Urinary bladder (tissue), 4 donors: ENCODE results near the gene FRMD3. TPM values are rescaled to one million over a fixed set of nuclear protein-coding genes. Genes with fewer than 3 reads are reported as not detected.

Source experiments
- DNase-seq: peaks from one replicate; pipeline ENCODE4 v3.0.0-alpha.2; 2015; ENCODE audit errors: extremely low spot score
- H3K27ac ChIP-seq: one replicate; pipeline ENCODE4 v1.5.1; 2013; ENCODE audit warnings: low read depth, mild to moderate bottlenecking, moderate library complexity
- H3K36me3 ChIP-seq: one replicate; pipeline ENCODE4 v1.6.1; 2013; ENCODE audit warnings: mild to moderate bottlenecking, moderate library complexity; ENCODE audit not compliant: insufficient read depth
- H3K4me1 ChIP-seq: one replicate; pipeline ENCODE4 v1.6.1; 2013; ENCODE audit warnings: mild to moderate bottlenecking, moderate library complexity; ENCODE audit not compliant: insufficient read depth
- H3K4me3 ChIP-seq: one replicate; pipeline ENCODE4 v1.5.1; 2013; ENCODE audit warnings: low read depth, low read length
- WGBS: extraction: QIAGEN DNeasy Blood & Tissue Kit; methylation state at CpG from one replicate; pipeline ENCODE4 v1.1.7; 2013; 5-methylcytosine and 5-hydroxymethylcytosine counted together
- polyA plus RNA-seq: library from polyadenylated mRNA; stranded (reverse); fragments of 200-250 nt; gene quantifications from one replicate; pipeline ENCODE4 v1.2.3, GENCODE V29; 2013
- total RNA-seq: library from RNA; depleted of rRNA; stranded (reverse); fragments of >200 nt; gene quantifications from one replicate; pipeline ENCODE4 v1.2.3, GENCODE V29; 2014
- donor health status: healthy with polysubstance abuse.
- donor health status: healthy.

The FRMD3 gene
- total and polyA plus RNA-seq, 2 donors: 4.8 to 10.8 TPM

DNA sequence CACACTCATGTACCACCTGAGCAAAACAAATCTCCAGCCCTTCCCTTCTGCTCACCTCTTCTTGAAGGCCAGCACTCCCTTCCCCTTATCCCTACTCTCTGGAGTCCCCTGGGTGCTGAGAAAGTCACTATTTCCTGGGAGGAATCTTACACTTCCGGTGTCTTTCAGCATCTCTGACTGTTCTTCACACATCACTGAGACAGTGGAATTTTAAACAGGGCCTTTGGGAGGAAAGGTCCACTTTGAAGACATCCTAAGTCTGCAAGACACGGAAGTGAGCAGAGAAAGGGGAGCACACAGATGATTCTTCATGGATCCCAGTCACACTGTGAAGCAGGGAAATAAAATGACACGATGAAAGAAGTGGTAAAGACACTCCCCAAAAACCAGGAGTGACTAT lies 25.6 kb downstream of the FRMD3 start:
- WGBS: 81% methylated on average over 3 of the region's 3 CpGs
- H3K4me3 ChIP-seq: no peak overlapping the region
- no peaks in the 10 kb centered on the region for H3K4me1 ChIP-seq
- H3K27ac ChIP-seq: no peak overlapping the region
- no peaks in the 10 kb centered on the region for H3K36me3 ChIP-seq
- DNase-seq: no peak

DNA sequence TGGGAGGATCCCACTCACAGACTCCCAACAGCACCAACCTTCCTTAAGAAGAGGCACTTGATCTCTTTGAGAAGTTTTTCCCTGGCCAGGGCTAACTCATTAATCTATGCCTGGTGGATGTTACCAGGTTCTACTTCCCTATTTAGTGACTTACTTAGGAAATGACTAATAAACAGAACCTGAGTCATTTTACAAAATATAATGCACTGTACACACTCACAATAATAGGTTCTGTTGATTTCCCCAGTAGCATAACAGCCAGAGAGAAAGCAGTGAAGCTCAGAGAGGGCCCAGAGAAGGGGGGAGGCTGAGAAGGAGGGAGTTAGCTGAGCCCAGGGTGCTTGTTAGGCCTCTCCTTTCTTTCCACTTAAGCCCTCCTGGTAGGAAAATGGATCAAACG lies 27.1 kb downstream of the FRMD3 start:
- Histone ChIP-seq H3K4me3 (no peak overlapping the region), H3K27ac (no peak overlapping the region), H3K36me3 (no peaks in the 10 kb centered on the region), H3K4me1 (no peaks in the 10 kb centered on the region)
- DNase-seq: no peak
- WGBS: 67% methylated on average over 1 of the region's 1 CpG

DNA sequence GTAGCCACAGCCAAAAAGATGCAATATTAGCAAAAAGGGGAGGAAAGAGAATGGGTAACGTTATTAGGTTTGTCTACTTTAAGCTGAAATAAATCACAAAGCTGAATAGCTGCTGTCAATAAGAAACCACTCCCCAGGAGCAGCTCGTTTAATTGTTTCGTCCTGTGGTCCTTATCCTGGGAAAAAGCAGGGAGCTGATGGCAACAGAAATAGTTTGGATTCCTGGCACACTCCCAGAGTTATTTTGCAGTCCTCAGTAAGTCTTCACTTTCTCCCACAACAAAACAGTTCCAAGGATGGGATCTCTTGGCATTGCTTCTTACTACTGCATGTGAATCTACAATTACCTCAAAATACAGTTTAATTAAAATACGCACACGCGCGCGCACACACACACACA lies 28.8 kb downstream of the FRMD3 start:
- WGBS: 63% methylated on average over 8 of the region's 8 CpGs
- no peak overlapping the region for H3K4me3 ChIP-seq
- DNase-seq: no peak

DNA sequence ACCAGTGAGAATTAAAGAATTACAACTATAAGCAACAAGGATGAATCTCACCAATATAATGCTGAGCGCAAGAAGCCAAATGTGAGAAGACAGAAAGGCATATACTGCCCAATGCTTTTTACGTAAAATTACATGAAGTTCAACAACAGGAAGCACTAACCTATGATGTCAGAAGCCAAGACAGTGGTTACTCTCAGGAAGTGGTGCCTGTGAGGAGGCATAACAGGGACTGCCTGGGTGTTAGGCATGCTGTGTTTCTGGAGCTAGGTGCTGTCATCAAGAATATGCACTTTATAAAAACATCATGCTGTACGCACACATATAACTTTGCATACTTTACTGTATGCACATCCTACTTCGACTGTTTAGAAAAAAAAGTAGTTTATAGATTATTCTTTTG lies 30.1 kb downstream of the FRMD3 start:
- WGBS: 84% methylated on average over 4 of the region's 4 CpGs
- no peaks in the 10 kb centered on the region for H3K36me3 ChIP-seq
- no peak for DNase-seq
- H3K4me1 ChIP-seq: no peaks in the 10 kb centered on the region
- H3K27ac ChIP-seq: no peak overlapping the region
- no peak overlapping the region for H3K4me3 ChIP-seq

More for the DNA sequence above, 28.8 kb downstream of the FRMD3 start:
- H3K27ac ChIP-seq: no peak overlapping the region
- no peaks in the 10 kb centered on the region for H3K36me3 ChIP-seq
- no peaks in the 10 kb centered on the region for H3K4me1 ChIP-seq

DNA sequence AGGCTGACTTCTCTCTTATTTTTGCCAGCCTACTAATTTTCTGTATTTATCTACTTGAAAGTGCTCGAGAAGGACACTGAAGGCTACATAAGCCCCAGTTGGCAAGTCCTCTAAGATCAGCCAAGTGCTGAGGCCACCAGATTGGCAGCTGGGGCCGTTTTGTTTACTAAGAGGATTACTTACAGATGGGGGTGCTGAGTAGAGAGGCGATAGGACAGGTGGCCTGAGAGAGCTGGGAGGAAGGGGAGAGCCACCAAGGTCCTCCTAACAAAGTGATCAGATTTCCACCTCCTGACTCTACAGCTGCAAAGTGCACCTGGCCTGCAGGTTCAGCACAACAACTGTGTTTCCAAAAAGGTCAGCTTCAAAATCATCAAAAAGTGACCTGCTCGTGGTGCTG lies 32.9 kb downstream of the FRMD3 start:
- no peak for DNase-seq
- Histone ChIP-seq H3K4me3 (no peak overlapping the region), H3K36me3 (no peaks in the 10 kb centered on the region), H3K27ac (no peak overlapping the region), H3K4me1 (no peaks in the 10 kb centered on the region)
- 38% methylated on average over 4 of the region's 4 CpGs for WGBS

DNA sequence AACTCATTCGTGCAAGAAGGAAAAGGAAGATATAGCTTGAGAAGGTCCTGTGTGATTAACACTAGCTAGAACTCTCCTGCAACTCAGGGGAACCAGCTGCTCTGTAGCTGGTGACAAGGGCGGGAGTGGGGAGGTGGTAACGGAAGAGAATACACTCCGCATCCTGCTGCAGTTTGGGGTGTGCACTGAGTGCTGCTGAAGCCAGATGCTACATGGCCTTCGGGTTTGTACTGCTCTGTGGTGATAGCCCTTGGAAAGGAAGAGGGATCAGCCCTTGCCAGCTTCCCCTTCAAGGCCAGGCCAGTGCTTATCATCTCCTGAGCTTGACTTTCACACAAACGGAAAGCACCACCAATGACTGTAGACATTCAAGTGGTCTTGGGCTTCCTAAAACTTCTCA lies 34.3 kb downstream of the FRMD3 start:
- no peaks in the 10 kb centered on the region for H3K36me3 ChIP-seq
- no peak overlapping the region for H3K4me3 ChIP-seq
- no peak overlapping the region for H3K27ac ChIP-seq
- DNase-seq: no peak
- 84% methylated on average over 6 of the region's 6 CpGs for WGBS
- no peaks in the 10 kb centered on the region for H3K4me1 ChIP-seq

DNA sequence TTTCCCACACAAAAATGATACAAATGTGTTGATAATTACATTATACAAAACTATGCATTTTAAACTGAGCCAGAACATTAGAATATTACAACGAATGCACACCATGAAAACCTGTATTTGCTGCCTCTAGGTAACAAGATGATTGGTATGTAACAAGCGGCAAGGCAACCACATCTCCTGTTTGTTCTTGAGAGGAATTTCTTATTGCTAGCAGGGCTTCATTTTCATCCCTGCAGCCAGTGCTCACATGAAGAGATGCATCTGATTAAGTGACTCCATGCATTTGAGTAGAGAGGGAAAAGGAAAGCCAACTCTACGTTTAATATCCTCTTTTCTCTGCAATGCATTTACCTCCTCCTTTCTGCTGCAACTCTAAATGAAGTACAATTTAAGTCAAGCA lies 36.6 kb downstream of the FRMD3 start:
- H3K36me3 ChIP-seq: no peaks in the 10 kb centered on the region
- DNase-seq: no peak
- H3K4me1 ChIP-seq: no peaks in the 10 kb centered on the region
- no peak overlapping the region for H3K27ac ChIP-seq
- H3K4me3 ChIP-seq: no peak overlapping the region
- WGBS: 74% methylated on average over 3 of the region's 3 CpGs

DNA sequence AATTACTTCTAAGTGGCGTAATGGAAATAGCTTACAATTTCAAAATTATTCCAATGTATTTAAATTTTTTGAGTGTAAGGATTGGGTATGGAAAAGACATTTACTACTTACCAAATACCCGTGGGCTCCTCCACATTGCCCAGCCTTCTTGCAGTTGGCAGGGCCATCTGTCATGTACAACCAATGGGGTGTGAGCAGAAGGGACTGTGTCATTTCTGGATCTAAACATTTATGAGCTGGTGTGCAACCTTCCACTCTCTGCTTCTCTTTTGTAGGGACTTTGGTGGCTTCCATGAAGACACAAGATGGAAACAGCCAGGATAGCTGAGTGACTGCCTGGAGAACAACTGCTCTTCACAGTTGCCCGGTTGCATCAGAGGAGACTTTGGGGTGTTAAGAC lies 40.8 kb downstream of the FRMD3 start:
- DNase-seq: no peak
- H3K4me3 ChIP-seq: no peak overlapping the region
- H3K4me1 ChIP-seq: no peaks in the 10 kb centered on the region
- 96% methylated on average over 3 of the region's 3 CpGs for WGBS
- H3K36me3 ChIP-seq: no peaks in the 10 kb centered on the region
- H3K27ac ChIP-seq: no peak overlapping the region

DNA sequence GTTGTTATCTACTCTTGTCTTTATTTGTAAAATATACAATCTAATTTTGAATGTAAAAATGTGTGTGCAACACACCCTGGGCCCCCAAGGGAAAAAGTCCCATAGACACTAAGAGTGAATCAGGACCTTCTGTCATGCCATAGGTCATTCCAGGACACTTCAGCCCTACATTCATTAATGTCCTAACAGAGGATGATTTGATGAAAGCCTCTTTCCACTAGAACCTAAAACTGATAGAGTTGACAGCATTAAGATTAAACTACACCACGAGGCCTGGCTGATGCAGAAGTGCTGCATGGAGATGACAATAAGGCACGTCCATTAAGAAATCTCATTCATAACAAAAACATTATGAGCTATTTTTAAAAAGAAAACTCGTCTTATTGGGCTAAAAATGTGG lies 46.2 kb downstream of the FRMD3 start:
- WGBS: 74% methylated on average over 3 of the region's 3 CpGs
- DNase-seq: no peak
- Histone ChIP-seq H3K4me3 (no peak overlapping the region), H3K27ac (no peak overlapping the region), H3K36me3 (no peaks in the 10 kb centered on the region), H3K4me1 (no peaks in the 10 kb centered on the region)

DNA sequence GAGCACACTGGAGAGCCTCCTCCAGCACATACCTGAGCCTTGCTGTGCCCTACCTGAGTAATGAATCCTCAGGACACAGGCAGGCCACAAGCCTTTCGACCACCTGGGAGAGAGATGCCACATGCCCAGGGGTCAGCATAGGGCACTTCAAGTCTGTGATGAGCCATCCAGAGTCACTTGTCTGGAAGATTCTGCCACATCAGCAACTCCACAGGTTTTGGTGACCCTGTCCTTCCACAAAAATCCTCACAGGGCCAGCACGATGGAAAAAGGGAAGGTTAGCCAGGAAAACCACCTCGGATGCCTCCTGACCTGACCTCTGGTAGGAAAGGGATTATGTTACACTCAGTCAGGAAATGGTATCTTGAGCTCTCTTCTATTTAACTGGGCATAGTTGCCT lies 46.8 kb downstream of the FRMD3 start:
- no peaks in the 10 kb centered on the region for H3K36me3 ChIP-seq
- no peak for DNase-seq
- WGBS: 39% methylated on average over 3 of the region's 3 CpGs
- no peaks in the 10 kb centered on the region for H3K4me1 ChIP-seq
- H3K27ac ChIP-seq: no peak overlapping the region
- H3K4me3 ChIP-seq: no peak overlapping the region

DNA sequence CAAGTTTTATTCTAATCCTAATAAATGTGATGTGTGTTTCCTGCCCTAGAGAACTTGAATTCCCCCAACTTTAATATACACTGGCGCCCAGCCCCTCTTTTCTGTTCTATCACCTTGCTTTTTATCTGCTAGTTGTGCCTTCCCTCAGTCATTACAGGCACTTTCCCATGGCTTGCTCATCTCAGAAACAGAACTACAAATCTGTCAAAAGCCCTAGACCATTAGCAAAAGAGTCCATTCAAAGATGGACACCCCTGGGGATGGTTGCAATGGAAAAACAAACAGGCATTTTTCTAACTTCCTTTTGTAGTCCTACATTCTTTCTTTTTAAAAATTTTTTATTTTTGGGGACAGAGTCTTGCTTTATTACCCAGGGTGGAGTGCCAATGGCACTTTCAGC lies 48.2 kb downstream of the FRMD3 start:
- no peak overlapping the region for H3K27ac ChIP-seq
- no peak for DNase-seq
- WGBS: 96% methylated on average over 1 of the region's 1 CpG
- H3K36me3 ChIP-seq: no peaks in the 10 kb centered on the region
- H3K4me3 ChIP-seq: no peak overlapping the region
- no peaks in the 10 kb centered on the region for H3K4me1 ChIP-seq

DNA sequence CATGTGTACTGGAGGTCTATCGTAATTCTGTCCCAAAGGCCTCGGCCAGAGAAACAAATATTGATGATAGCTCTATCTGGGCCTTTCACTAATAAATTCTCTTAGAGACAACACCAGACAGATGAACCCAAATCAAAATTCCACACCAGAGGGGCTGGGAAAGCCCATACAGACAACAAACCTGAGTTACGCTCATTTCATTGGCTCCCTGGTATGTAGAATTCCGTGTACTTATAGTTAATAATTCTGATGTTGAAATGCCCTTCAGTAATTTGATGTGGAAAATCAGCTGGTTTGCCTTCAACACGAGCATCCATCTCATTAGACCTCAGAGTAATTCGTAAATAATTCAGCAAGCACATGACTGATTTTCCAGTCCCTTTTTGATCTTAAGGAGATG lies 53.2 kb downstream of the FRMD3 start:
- WGBS: 77% methylated on average over 6 of the region's 6 CpGs
- no peak overlapping the region for H3K4me3 ChIP-seq
- H3K36me3 ChIP-seq: no peaks in the 10 kb centered on the region
- no peaks in the 10 kb centered on the region for H3K4me1 ChIP-seq
- no peak overlapping the region for H3K27ac ChIP-seq
- DNase-seq: no peak

DNA sequence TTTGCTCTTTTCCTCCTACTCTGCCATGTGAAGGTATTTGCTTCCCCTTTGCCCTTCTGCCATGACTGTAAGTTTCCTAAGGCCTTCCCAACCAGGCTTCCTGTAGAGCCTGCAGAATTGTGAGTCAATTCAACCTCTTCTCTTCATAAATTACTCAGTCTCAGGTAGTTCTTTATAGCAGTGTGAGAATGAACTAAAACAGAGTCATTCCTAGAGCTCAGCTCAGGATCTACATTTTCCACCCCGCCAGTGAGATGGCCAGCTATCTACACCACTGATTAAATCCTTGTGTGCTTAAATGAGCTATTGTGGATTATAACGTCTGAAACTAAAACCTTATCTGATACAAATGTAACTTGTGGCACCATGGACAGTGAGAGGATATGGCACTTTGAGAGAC lies 55.0 kb downstream of the FRMD3 start:
- no peak for DNase-seq
- Histone ChIP-seq H3K36me3 (no peaks in the 10 kb centered on the region), H3K4me3 (no peak overlapping the region), H3K4me1 (no peaks in the 10 kb centered on the region), H3K27ac (no peak overlapping the region)
- 63% methylated on average over 2 of the region's 2 CpGs for WGBS

DNA sequence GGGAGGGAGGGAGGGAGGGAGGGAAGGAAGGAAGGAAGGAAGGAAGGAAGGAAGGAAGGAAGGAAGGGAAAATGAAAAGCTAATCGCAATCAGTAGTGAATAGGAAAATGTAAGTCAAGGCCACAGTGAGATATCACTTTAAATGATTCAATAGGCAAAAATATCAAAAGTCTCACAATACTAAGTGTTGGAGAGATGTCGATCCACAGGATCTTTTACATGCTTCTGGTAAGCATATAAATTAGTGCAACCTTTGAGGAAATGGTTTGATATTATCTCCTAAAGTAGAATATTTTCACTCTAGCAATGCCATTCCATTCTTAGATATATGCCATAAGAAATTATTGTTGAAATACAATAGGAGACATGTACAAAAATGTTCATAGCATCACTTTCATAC lies 58.4 kb downstream of the FRMD3 start:
- no peak overlapping the region for H3K4me3 ChIP-seq
- H3K36me3 ChIP-seq: no peaks in the 10 kb centered on the region
- H3K27ac ChIP-seq: no peak overlapping the region
- H3K4me1 ChIP-seq: no peaks in the 10 kb centered on the region
- DNase-seq: no peak
- WGBS: 94% methylated on average over 2 of the region's 2 CpGs

DNA sequence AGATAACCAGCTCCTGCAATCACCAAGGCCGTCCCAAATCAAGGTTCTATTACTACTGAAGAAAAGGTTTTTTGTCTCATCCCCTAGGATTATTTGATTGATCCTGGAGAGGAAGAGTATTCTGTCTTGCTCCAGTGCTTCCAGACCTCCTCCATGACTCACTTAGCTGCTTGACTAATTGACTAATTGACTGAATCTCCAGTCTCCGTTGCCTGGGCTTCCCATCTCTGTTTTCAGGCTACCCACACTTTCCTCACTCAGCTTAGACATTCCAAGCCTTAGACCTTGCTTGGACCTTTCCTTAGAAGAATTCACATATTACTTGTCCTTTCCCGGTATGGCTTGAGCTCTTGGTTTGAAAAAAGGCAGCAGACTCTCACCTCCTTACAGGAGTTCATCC lies 60.6 kb downstream of the FRMD3 start:
- DNase-seq: no peak
- WGBS: 78% methylated on average over 3 of the region's 3 CpGs

More for the DNA sequence above, 60.6 kb downstream of the FRMD3 start:
- Histone ChIP-seq H3K4me1 (no peaks in the 10 kb centered on the region), H3K27ac (no peak overlapping the region), H3K4me3 (no peak overlapping the region), H3K36me3 (no peaks in the 10 kb centered on the region)
